Endothelial cell (in vitro differentiated cells): ENCODE data around the gene SREBF1. TPM values are rescaled to one million over a fixed set of nuclear protein-coding genes. Genes with fewer than 3 reads are reported as not detected.
A peak's percentile ranks its signal among the peaks of the same experiment; 100 is the strongest.

ENCODE experiments used
- DNase-seq: peaks from one replicate; pipeline ENCODE4 v3.0.0; 2021; ENCODE audit warnings: low spot score
- H3K27ac Mint-ChIP-seq: one replicate; pipeline ENCODE4 v1.8.0; 2021; ENCODE audit warnings: mixed read lengths, inconsistent platforms; ENCODE audit not compliant: unreplicated experiment
- H3K27me3 Mint-ChIP-seq: one replicate; pipeline ENCODE4 v1.8.0; 2021; ENCODE audit warnings: mild to moderate bottlenecking, moderate library complexity, mixed read lengths, inconsistent platforms; ENCODE audit not compliant: unreplicated experiment
- H3K36me3 Mint-ChIP-seq: one replicate; pipeline ENCODE4 v1.8.0; 2021; ENCODE audit warnings: mild to moderate bottlenecking, low read depth, mixed read lengths, inconsistent platforms; ENCODE audit not compliant: unreplicated experiment
- H3K4me1 Mint-ChIP-seq: one replicate; pipeline ENCODE4 v1.8.0; 2021; ENCODE audit warnings: mild to moderate bottlenecking, mixed read lengths, inconsistent platforms; ENCODE audit not compliant: unreplicated experiment
- H3K4me3 Mint-ChIP-seq: one replicate; pipeline ENCODE4 v1.8.0; 2021; ENCODE audit warnings: mild to moderate bottlenecking, mixed read lengths, inconsistent platforms; ENCODE audit not compliant: unreplicated experiment
- H3K9me3 Mint-ChIP-seq: one replicate; pipeline ENCODE4 v1.8.0; 2021; ENCODE audit warnings: mixed read lengths, inconsistent platforms; ENCODE audit not compliant: unreplicated experiment
- CTCF ChIP-seq: fragments of 200-600 bp; sonication (generic); IDR thresholded peaks from one replicate; pipeline ENCODE4 v1.5.0; 2021; ENCODE audit warnings: antibody characterized with exemption; ENCODE audit not compliant: unreplicated experiment
- total RNA-seq: library from RNA; stranded (reverse); fragmentation: NEBNext Ultra II Directional; extraction: Animal tissue kit (Norgen Biotek cat#: 25700); gene quantifications from one replicate; pipeline ENCODE4 v1.2.1, GENCODE V29; 2021; ENCODE audit not compliant: unreplicated experiment

The SREBF1 gene
- total RNA-seq, 1 donor from 2014 or later = 146 TPM

DNA sequence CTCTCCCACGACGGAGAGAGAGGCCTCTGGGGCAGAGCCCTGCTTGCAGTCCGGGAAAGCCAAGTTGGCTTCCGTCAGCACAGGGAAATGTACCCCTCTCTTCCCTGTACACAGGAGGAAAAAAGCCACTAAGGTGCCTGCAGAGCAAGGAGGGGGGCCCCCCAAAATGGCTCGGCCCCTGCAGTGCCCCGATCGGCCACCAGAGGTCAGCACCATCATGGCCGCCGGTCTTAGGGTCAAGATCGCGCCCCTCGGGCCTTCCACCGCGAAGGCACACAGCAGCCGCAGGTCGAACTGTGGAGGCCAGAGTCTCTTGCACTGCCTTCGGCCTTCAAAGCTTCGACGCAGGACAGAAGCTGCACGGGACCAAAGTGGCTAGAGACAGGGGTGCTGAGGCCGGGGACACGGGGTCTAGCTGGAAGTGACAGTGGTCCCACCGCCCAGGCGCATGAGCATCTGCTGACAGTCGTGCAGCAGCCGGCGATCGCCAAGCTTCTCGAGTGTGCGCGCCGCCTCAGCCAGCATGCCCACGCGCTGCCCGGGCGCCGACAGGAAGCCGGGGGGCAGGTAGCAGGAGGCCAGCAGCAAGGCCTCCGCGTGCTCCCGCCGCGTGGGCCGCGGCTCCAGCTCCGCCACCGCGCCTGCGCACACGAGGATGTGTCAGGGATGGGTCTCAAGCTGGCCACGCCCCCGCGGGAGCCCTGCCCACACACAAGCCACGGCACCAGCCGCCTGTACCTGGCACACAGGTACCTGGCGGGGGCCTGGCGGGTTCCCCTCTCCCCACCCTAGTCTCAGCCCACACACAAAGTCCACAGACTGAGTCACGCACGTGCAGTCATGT, 24.4 kb downstream of the SREBF1 start:
- peaks cover 42% of the 10 kb centered on the region for H3K27me3 Mint-ChIP-seq
- peaks cover 4% of the 10 kb centered on the region for H3K36me3 Mint-ChIP-seq
- peaks cover 12% of the 10 kb centered on the region for H3K4me1 Mint-ChIP-seq
- H3K27ac Mint-ChIP-seq = peak overlapping the region; percentile 64
- DNase-seq = peak; percentile 90
- H3K9me3 Mint-ChIP-seq = no peaks in the 10 kb centered on the region
- H3K4me3 Mint-ChIP-seq = no peak overlapping the region
- TF ChIP-seq CTCF = peak; percentile 100

DNA sequence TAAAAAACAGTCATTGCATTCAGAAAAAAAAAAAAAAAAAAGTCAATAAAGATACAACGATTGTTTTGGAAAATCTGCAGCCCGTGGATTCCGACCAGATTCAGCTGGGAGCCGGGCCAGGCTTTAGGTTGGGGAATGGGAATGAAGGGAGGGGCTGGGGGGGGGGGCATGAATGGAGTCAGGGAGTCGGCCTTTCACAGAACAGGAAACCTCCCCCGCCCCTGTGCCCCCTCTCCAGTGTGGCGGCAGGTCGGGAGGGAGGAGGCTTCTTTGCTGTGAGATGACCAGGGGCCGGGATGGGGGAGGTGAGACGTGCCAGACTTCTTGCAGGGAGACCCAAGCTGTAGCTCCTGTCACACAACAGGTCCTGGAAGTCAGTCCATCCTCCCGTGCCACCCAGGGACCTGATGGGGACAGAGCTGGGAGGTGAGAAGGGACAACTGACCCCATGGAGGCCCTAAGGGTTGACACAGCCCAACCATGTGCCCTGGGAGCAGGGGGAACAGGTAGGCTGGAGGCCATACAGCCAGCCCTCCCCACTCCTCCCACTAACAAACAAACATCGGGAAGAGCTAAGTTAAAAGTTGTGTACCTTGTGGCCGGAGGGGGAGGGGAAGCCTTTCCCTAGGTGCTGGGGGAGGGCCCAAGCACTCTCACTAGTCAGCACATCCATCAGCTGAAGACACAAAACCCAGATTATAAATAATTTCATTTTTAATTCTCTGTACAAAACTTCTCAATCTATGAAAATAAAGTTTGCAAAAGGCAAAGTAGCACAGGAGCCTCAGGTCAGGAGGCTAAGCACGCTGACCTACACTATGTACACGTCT, 25.2 kb downstream of the SREBF1 start:
- H3K27me3 Mint-ChIP-seq = peaks cover 41% of the 10 kb centered on the region
- H3K4me3 Mint-ChIP-seq = no peak overlapping the region
- no peak for TF ChIP-seq CTCF
- no peaks in the 10 kb centered on the region for H3K9me3 Mint-ChIP-seq
- no peak for DNase-seq
- H3K27ac Mint-ChIP-seq = peak overlapping the region; percentile 64
- H3K36me3 Mint-ChIP-seq = peaks cover 7% of the 10 kb centered on the region
- peaks cover 16% of the 10 kb centered on the region for H3K4me1 Mint-ChIP-seq

GRCh38 chr17:17810895-17811248, 25.9 kb downstream of the SREBF1 start:
- no peak overlapping the region for H3K4me3 Mint-ChIP-seq
- no peak overlapping the region for H3K27ac Mint-ChIP-seq
- H3K27me3 Mint-ChIP-seq = peaks cover 40% of the 10 kb centered on the region
- no peak for TF ChIP-seq CTCF
- no peaks in the 10 kb centered on the region for H3K9me3 Mint-ChIP-seq
- peaks cover 12% of the 10 kb centered on the region for H3K36me3 Mint-ChIP-seq
- DNase-seq = no peak
- H3K4me1 Mint-ChIP-seq = peaks cover 16% of the 10 kb centered on the region

- peaks cover 11% of the 10 kb centered on the region for H3K36me3 Mint-ChIP-seq
- no peak overlapping the region for H3K4me3 Mint-ChIP-seq
- peaks cover 16% of the 10 kb centered on the region for H3K4me1 Mint-ChIP-seq
- H3K9me3 Mint-ChIP-seq = no peaks in the 10 kb centered on the region
- DNase-seq = peak; percentile 79
- H3K27ac Mint-ChIP-seq = peak overlapping the region; percentile 36
- H3K27me3 Mint-ChIP-seq = peaks cover 36% of the 10 kb centered on the region
- no peak for TF ChIP-seq CTCF
These were observed 26.5 kb downstream of the SREBF1 start for GRCh38 chr17:17810084-17810894.
